NOMO-1 (cell line): ENCODE data around the gene GATC.
"Not testable (repeated sequence)": the region's sequence is repeated elsewhere in the genome, so short reads cannot be mapped to it uniquely, and the experiment has no call there.

Source experiments
- DNase-seq, 2 experiments: peaks; one replicate each; lab custom pipeline; 2025; ENCODE audit not compliant: unreplicated experiment in 2 of 2; lab: John Stamatoyannopoulos, UW

GATC gene

DNA sequence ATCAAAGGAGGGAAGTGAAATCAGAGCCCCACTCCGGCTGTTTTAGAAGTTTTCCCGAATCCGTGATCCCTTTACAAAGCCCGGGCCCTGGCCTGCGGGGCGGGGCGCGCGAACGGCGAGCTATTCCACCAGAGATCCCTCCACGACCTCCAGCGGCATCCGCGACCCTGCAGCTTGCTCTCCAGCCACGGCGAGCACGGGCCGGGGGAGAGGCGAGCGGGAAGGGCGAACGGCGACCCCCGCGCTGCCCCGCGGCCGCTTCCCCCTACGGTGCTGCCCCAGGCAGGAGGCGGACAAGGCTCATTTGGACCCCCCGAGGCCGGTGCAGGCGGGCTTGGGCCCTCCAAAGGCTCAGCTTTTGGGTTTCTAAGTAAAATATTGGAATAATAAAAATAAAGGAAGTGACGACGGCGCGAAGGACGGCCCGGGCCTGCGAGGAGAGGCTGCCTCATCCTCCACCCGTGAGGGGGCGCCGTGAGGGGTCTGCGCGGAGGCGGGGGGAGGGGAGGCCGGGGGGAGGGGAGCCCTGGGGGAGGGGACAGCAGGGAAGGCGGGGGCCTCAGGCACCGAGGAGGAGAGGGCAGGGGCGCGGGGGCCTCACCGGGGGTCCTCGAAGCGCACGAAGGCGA, 22.7 kb downstream of the GATC start:
- peak; percentile 30 to 39 for DNase-seq

DNA sequence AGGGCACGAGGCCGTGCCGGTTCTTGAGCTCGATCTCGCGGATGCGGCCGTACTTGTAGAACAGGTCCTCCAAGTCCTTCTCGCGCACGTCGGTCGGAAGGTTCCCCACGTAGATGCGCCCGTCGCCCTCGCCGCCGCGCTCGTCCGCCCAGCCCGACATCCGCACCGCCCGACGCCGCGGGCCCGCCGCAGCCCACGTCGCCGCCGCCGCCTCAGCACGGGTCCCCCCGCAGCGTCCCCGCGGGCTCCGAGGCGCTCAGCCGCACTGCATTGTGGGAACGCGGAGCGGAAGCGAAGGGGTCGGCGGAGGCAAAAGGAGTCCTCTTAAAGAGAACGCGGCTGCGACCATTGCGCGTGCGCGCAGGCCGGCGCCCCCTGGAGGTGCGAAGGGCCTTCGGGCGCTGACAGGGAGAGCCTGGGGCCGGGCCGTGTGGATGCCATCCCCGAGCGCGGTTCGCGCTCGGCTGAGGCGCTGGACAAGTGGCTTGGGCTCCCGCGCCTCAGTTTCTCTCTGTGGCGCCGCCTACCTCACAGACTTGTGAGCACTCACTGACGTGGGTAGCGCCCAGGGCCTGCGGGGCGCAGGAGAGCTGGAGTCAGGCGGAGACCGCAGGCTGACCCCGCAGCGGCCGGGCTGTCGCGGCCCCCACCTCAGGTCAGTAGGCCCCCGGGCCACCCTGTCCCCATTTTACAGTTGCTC, 23.4 kb downstream of the GATC start, which contains the start of gene SRSF9:
SRSF9 (minus strand) TSS at position 299 of the 700 bp plus-strand sequence; CDS start at position 160, 139 bp downstream.
- DNase-seq = peak; percentile 93 to 97

DNA sequence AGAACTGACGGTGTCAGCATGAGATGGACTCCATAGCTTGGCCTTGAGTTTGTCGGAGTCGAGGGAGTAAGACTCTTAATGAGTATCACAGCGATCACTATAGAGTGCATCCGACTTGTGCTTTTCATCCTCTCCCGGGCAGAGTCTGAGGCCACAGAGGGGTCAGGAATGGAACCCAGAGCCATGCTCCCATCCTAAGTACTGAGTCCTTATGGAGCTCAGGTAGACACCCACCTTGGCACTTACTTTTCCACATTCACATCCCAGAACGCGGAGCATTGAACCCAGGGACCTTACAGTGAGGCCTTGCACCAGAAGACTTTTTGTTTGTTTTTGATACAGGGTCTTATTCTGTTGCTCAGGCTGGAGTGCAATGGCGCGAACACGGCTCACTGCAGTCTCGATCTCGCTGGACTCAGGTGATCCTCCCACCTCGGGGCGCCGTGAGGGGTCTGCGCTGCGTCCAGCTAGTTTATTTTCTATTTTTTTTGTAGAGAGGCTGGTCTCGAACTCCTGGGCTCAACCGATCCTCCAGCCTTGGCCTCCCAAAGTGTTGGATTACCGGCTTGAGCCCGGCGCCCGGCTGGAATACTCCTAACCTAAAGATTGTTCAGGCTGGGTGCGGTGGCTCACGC, 24.0 kb downstream of the GATC start:
- DNase-seq = no peak

DNA sequence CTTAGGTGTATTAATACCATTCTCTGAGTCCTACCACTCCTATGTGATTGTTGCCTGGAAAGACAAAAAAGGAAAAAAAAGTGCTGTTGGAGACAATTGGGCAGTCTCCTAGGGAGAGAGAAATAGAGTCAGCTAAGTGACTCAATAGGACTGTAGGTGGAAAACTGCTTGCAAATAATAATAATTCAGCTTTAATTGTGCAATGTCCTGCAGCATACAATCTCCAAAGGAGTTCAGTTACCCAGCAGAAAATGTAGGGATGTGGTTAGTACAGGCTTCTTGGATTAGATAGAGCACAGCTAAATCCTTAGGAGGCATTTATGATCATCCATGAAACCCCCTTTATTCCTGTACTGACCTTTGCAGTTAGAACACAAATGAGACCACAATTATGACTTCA, 26.3 kb downstream of the GATC start:
- no peak for DNase-seq

DNA sequence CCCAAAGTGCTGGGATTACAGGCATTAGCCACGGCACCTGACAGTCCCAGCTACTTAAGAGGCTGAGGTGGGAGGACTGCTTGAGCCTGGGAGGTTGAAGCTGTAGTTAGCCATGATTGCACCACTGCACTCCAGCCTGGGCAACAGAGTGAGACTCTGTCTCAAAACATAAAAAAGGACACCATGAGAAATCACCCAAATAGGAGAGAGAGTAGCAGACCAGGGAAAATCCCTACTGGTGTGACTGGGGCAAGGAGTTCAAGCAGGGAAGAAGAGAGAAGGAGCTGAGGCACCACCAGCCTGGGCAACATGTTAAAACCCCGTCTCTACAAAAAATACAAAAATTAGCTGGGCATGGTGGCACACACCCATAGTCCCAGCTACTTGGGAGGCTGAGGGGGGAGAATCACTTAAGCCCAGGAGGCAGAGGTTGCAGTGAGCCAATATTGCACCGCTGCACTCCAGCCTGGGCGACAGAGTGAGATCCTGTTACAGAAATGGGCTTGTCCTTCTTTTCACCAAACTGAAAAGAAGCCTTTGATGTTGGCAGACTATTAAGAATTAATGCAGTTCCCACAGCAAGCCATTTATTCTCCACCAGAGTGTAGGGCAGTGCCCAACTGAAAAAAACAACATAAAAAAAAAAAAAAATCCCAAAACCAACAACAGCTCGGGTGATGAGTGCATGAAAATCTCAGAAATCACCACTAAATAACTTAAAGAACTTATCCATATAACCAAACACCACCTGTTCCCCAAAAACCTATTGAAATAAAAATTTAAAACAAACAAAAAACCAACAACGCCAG, 27.8 kb downstream of the GATC start:
- no peak for DNase-seq

DNA sequence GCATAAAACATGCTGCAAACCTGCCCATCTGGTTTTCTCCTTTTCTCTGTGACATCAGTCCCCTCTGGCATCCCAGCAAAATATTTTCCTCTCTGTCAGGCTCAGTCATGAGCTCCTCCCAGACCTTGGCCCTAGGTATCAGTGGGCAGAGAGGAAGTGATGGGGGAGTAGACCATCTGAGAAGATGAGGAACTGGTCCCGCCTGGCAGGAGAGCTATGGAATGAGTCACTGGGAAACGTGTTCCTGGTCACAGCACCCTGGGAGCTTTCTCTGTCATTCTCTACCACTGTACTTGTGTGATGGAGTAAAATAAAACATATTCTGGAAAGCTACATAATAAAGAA, 28.3 kb downstream of the GATC start:
- DNase-seq = no peak

DNA sequence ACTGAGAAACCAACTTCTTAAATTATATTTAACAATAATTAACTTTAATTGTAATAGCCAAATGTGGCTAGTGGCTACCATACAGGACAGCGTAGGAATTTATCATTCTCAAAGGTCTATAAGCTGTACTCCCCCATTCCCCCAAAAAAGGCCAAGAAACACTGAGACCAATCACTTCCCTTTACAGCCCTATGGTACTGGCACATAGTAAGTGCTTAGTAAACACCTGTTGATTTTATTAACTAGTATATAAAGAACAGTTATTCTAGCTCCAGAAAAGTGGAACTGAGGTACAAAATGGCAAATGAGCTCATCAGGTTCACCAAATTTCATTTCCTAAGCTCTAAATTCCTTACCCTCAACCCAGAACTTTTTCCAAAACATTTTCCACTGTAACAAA, 29.4 kb downstream of the GATC start:
- DNase-seq = no peak

DNA sequence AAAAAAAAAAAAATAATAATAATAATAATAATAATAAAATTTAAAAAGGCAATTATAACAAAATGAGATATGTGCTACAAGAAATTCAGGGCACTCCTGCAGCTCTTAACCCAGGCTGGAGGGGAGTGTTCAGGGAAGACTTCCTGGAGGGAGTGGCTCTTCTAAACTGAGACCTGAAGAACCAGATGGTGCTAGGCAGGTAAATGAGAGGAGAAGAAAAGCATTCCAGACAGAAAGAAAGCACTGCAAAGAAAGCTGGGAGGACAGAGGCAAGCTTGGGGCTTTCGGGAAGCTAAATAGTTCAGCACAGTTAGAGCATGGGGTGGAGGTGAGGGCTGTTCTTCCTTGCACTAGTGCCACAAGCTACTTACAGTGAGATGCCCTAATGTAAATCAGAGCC, 33.2 kb downstream of the GATC start:
- DNase-seq = no peak

DNA sequence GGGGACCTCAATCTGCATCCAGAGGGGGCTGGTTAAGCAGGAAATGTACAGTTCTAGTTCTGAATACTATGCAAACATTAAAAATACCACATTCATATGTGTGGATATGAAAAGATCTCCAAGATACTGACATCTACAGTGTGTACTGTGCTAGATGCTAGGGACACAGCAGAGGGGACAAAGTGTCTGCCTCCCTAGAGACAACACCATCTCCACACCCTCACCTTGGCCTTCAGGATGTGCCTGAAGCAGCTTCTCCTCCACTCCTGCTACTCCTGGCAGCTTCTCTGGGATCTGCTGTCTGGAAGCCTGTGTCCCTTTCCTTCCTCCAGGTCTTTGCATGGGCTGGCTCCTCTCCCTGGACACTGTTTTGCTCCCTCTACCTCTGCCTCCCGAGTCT, 34.0 kb downstream of the GATC start:
- no peak for DNase-seq

DNA sequence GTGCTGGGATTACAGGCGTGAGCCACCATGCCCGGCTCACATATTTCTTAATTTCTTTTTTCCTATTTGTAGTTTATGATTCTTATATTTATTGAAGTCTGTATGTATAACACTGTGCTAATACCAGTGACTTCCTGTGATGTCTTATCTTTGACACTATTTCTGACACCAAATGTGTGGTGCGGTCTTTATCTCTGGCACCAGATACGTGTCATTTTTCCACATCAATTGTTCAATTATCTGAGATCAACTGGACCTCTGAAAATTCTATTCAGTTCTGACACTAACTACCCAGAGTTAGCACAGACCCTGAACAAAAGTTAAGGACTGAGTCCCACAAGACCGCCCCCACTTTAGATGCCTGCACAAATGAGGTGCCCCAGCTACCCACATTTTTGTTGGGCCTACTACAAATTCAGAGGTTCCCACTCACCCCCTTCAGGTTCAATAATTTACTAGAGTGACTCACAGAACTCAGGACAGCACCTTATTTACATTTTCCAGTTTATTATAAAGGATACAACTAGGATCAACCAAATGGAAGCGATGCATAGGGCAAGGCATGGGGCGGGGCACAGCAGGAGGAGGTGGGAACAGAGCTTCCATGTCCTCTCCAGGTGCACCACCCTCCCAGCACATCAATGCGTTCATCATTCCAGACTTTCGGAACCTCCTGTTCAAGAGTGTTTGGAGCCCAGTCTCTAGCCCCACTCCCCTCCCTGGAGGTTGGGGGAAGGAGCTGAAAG, 35.0 kb downstream of the GATC start:
- no peak for DNase-seq

DNA sequence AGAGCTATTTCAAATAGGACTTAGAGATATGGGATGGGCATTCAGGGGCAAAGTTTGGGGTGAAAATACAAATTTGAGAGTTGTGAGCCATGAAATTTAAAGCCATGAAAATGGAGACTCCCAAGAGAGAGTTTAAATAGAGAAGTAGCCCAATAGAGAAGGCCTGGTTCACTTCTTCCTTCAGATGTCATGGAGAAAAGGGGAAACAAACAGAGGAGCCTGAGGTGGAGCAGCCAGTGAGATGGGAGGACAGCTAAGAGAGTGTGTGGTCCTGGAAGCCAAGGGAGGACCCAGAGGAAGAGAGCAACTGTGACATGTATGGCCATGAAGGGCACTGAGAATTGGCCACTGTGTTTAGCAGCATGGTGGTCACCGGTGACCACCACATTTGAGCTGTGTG, 37.4 kb downstream of the GATC start:
- DNase-seq = peak in 1 of 2 experiments; percentile 12

DNA sequence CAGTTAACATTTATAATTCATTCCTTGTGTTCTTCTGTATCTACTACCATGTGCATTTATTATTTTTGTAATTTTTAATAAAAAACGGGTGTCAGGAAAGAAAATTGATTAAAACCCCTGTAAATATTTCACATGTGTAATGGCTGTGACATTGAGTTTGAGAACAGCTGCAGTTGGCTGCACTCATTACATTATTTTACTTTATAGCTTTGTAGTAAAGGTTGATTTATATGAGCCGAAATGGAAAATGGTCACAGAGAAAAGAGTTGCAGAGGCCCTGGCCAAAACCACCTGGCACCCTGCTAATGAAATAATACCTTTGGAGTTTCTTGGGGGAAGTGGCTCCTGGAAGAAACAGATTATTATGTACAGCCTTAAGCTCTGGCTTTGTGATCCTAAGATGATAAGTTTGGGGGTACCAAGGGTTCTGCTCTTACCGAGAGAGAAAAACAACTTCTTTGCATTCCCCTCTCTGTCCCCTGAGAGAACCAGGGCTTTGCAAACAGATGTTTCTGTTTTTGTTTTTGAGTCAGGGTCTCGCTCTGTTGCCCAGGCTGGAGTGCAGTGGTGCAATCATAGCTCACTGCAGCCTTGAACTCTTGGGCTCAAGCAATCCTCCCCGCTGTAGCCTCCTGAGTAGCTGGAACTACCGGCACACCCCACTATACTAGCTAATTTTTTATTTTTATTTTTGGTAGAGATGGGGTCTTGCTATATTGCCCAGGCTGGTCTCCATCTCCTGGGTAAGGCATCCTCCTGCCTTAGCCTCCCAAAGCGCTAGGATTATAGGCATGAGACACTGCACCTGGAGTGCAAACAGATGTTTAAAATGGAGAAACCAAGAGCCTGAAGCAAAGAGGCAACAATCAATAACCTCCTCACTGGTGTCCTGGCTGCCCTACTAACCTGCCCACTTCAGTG, 40.0 kb downstream of the GATC start:
- no peak for DNase-seq

DNA sequence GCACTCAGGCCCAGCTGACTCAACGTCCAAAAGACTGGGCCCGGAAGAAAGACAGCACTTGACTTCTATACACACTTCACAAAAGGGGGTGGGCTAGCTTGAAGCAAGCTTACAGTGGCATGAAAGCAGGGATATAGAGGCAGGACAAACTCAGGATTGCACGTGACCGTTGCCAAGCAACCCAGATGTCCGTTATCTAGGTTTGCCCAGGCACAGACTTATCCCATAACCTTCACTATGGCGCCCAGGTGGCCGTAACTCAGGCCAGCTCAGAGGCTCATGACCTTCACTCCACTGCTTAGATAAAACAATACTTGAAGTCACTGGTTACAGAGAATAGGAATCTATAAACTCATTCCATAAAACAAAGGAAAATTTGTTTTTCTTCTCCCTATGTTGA, 41.3 kb downstream of the GATC start:
- not testable (repeated sequence) for DNase-seq

DNA sequence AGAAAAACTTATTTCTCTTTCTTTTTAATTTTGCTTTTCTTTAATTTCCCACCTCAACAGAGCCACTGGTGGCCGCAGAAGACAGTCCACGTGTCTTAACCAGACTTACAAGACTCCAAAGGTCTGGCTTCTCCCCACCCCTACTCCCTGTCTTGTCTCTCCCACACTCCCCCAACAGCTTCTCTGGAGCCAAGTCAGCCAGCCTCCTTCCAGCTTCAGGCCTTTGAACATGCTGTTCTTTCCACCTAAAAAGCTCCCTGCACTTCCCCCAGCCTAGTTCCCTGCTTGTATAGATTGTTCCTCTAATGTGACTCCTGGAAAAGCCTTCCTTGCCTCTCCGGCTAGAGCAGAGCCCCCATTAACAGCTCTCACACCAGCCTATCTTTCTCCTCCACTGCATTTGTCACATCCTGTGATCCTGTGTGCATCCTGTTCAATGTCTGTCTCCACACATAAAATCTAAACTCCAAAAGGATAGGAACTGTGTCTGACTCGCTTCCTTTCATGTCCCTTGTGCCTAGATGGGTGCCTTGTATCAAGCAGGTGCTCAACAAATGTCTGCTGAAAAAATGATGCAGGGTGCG, 41.9 kb downstream of the GATC start:
- no peak for DNase-seq

DNA sequence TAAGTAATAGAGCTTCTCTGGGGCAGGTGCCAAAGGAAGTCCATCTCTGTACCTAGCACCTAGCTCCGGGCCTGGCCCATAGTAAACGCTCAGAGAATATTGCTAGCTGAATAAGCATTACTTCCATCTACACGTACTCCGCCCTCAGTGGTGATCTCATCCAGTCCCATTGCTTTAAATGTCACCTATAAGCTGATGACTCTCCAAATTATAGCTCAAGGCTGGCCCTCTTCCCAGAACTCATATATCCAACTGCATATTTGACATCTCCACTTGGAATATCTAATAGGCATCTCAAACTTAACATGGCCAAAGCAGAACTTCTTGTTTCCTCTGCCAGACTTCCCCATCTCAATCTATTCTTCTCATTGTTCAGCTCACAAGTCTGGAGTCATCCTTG, 42.8 kb downstream of the GATC start:
- DNase-seq = no peak

DNA sequence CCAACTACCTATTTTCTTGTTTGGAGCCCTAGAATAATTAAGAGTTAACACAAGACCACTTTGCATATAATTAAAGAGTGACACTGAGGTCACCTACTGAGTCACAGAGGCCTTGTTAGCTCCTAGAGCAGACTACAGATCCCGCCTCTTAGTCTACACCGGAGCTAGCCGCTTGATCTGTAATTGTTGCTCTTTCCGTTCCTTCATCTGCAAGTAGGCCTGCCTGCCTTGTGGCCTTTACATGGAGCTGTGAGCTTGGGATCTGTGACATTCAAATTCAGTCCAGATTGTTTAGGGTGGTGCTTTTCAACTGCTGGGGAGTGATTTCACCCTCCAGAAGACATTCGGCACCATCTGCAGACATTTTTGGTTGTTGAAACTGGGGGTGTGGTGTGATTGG, 44.1 kb downstream of the GATC start:
- no peak for DNase-seq

DNA sequence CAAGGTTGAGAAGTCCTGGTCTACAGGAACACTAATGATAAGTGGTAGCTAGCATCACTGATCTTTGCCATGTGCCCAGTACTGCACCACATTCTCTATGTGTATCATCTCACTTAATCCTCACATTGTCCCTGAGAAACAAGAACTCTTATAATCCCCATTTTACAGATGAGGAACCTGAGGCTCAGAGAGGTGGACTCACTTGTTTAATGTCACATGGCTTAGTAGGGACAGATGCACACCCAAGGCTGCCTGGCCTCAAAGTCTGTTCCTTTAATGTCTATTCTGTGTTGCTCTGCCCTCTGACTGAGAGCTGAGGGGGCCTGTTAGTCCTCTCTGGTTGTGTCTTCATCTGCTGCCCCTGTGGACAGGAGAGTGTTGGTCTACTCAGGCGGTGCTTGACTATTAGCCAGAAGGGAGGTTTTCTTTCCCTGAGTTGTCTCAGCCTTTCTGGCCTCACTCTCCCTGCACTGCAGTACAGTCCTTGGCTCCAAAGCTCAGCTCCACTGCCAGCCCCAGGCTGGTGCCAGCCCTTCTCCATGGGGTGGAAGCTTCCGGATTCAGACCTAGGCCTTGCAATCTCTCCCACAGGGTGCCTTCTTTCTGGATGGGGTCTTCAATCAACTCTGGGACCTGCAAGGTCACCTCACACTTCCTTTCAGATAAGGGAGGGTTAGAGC, 44.7 kb downstream of the GATC start:
- no peak for DNase-seq

DNA sequence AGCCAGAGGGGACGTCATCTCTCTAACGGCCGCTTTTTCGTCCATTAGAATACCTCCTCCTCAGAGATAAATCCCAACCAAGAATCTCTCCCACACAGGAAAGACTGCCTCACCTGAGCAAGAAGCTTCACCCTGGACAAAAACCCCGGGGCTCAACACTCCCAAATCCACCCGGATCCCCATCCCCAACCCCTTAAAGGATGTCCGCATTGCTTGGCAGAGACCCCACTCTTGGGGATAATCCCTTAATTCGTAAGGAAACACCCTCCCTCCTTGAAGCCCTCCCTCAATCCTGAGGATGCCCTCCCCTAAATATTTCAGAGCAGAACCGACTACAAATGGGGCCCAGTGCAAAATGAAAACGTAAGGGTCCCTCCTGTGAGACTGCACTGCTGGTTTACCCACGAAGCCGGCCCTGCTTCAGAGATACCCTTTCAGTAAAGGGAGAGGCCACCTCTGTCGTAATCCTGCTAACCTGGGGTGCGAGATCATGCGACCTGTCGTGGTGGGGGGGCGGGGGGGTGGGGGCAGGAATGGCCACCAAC, 49.0 kb downstream of the GATC start:
- no peak for DNase-seq
